HFFc6 (cell line): ENCODE measurements around the gene AMIGO3. TPM values are rescaled to one million over a fixed set of nuclear protein-coding genes. Genes with fewer than 3 reads are reported as not detected.

Experiments used
- DNase-seq: peaks from one replicate; pipeline ENCODE4 v3.0.0-alpha.2; 2018
- H3K27ac Mint-ChIP-seq: 2 replicates; pipeline ENCODE4 v1.8.0; 2020; ENCODE audit warnings: mild to moderate bottlenecking, mixed read lengths
- H3K27me3 Mint-ChIP-seq: 2 replicates; pipeline ENCODE4 v1.8.0; 2021; ENCODE audit warnings: mild to moderate bottlenecking, moderate library complexity, mixed read lengths; ENCODE audit not compliant: insufficient read depth
- H3K36me3 Mint-ChIP-seq: 2 replicates; pipeline ENCODE4 v1.8.0; 2021; ENCODE audit warnings: low read depth, mixed read lengths
- H3K4me1 Mint-ChIP-seq: 2 replicates; pipeline ENCODE4 v1.8.0; 2020; ENCODE audit warnings: low read depth, mixed read lengths
- H3K4me3 Mint-ChIP-seq: 2 replicates; pipeline ENCODE4 v1.8.0; 2020; ENCODE audit warnings: mild to moderate bottlenecking, moderate library complexity, mixed read lengths
- H3K9me3 Mint-ChIP-seq: 2 replicates; pipeline ENCODE4 v1.8.0; 2020; ENCODE audit warnings: mild to moderate bottlenecking, mixed read lengths
- total RNA-seq, 6 experiments: library from RNA; stranded (reverse); fragmentation: NEBNext Ultra II Directional; extraction: Animal tissue kit (Norgen Biotek cat#: 25700); gene quantifications; 2 replicates in 1 of 6; 3 replicates in 5 of 6; pipeline ENCODE4 v1.2.3, GENCODE V29; 2021
- TF ChIP-seq, protein P1 (sequence below): fragments of 200-600 bp; sonication (generic); IDR thresholded peaks from 2 replicates; pipeline ENCODE4 v1.5.0; 2021; ENCODE audit warnings: antibody characterized with exemption, mild to moderate bottlenecking

Gene AMIGO3
- total RNA-seq, 6 experiments from 2014 or later: 0.43 to 0.61 TPM; not detected in 4

DNA sequence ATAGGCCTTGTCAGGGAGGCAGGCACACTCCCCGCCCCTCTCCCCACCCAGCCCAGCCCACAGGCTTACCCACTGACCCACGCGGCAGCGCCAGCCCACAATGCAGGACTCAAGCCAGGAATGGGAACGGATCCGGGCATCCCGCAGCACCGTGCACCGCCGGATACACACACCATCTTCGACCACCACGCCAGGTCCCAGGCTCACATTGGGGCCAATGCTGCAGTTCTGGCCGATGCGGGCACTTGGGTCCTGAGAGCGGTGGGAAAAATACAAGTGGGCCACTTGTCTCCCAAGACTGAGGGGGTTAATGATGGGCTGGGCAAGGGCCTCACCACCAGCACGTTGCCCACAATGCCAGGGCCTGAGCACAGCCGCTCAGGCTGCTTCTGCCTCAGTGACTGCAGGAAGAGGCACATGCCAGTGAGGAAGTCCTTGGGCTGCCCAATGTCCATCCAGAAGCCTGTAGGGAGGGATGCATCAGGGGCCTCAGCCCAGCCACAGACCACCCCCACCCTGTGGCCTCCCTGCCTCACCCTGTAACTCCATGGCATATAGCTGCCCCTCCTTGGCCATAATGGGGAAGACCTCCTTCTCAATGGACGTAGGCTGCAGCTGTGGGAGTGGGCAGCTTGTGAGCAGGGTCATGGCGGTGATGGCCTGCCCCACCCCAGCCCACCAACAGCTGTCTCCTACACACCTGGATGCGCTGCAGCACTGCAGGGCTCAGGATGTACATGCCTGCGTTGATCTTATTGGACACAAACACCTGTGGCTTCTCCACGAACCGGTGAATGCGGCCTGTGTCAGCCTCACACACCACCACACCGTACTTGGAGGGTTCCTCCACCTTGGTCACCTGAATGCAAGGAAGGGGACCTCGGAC lies 2.7 kb upstream of the AMIGO3 start:
- H3K36me3 Mint-ChIP-seq: peaks cover 35% of the 10 kb centered on the region
- H3K27me3 Mint-ChIP-seq: peaks cover 25% of the 10 kb centered on the region
- H3K27ac Mint-ChIP-seq: peak overlapping the region; percentile 98
- DNase-seq: no peak
- peaks cover 36% of the 10 kb centered on the region for H3K4me1 Mint-ChIP-seq
- H3K4me3 Mint-ChIP-seq: peak overlapping the region; percentile 97
- TF ChIP-seq, protein P1, sequence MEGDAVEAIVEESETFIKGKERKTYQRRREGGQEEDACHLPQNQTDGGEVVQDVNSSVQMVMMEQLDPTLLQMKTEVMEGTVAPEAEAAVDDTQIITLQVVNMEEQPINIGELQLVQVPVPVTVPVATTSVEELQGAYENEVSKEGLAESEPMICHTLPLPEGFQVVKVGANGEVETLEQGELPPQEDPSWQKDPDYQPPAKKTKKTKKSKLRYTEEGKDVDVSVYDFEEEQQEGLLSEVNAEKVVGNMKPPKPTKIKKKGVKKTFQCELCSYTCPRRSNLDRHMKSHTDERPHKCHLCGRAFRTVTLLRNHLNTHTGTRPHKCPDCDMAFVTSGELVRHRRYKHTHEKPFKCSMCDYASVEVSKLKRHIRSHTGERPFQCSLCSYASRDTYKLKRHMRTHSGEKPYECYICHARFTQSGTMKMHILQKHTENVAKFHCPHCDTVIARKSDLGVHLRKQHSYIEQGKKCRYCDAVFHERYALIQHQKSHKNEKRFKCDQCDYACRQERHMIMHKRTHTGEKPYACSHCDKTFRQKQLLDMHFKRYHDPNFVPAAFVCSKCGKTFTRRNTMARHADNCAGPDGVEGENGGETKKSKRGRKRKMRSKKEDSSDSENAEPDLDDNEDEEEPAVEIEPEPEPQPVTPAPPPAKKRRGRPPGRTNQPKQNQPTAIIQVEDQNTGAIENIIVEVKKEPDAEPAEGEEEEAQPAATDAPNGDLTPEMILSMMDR: no peak
- H3K9me3 Mint-ChIP-seq: peaks cover 5% of the 10 kb centered on the region; the same call in 1 of the 2 replicates

DNA sequence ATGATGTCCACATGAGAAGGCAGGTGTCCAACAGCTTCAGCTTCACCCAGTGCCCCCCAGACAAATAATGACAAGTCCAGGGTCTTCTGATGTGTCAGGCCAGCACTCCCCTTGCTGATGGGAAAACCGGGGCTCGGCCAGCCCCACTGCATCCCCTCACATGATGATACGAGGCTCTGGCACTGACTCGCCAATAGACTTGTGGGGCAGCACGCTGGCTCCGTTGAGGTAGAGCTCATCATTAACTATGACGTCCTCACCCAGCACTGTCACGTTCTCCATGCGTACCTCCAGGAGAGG lies 2.1 kb upstream of the AMIGO3 start:
- TF ChIP-seq, protein P1: no peak
- no peak overlapping the region for H3K4me3 Mint-ChIP-seq

DNA sequence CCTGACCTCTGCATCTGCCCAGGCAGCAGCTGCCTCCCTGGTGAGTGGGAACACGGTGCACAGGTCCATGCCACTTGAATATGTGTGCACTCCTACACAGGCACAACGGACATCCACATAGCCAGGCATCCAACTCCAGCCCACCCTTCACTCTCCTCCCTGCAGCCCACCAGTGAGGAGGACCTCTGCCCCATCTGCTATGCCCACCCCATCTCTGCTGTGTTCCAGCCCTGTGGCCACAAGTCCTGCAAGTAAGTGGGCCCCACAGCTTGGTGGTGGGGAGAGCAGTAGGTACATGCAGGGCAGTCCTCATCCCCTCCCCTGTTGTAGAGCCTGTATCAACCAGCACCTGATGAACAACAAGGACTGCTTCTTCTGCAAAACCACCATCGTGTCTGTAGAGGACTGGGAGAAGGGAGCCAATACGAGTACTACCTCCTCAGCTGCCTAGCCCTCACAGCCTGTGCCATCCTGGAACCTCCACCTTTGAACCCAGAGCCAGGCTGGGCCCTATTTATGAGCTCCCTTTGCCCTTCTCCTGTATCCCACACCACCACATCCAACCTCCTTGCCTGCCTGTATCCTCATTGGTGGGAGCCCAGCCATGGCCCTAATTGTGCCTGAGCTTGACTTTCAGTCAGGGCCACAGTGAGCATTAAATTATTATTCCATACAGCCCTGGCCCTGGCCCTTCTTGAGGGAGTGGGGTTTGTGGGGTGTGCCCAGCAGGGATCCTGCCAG lies 1.5 kb upstream of the AMIGO3 start:
- H3K4me3 Mint-ChIP-seq: no peak overlapping the region
- H3K9me3 Mint-ChIP-seq: peaks cover 5% of the 10 kb centered on the region; the same call in 1 of the 2 replicates
- H3K36me3 Mint-ChIP-seq: peaks cover 35% of the 10 kb centered on the region
- peaks cover 36% of the 10 kb centered on the region for H3K4me1 Mint-ChIP-seq
- DNase-seq: no peak
- TF ChIP-seq, protein P1: no peak
- peaks cover 25% of the 10 kb centered on the region for H3K27me3 Mint-ChIP-seq
- peak overlapping the region; percentile 56 for H3K27ac Mint-ChIP-seq

More for the DNA sequence above, 2.1 kb upstream of the AMIGO3 start:
- H3K27me3 Mint-ChIP-seq: peaks cover 25% of the 10 kb centered on the region
- peaks cover 35% of the 10 kb centered on the region for H3K36me3 Mint-ChIP-seq
- H3K9me3 Mint-ChIP-seq: peaks cover 5% of the 10 kb centered on the region; the same call in 1 of the 2 replicates
- peak overlapping the region; percentile 56; the same call in 1 of the 2 replicates for H3K27ac Mint-ChIP-seq
- no peak for DNase-seq
- peaks cover 36% of the 10 kb centered on the region for H3K4me1 Mint-ChIP-seq

DNA sequence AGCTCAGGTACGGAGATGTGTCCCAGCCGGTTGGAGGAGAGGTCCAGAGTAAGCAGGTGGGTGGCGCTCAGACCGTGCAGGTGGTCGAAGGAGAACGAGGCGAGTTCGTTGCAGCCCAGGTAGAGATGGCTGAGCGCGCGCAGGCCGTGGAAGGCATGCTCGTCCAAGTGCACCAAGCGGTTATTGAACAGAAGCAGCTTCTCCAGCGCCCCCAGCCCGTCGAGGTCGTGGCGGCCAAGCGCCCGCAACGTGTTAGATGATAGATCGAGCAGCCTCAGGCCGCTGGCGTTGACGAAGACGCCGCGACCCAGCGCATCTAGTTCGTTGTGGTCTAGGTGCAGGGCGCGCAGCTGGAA lies 648 bp downstream of the AMIGO3 start:
- TF ChIP-seq, protein P1: no peak
- H3K9me3 Mint-ChIP-seq: peaks cover 5% of the 10 kb centered on the region; the same call in 1 of the 2 replicates
- no peak for DNase-seq
- H3K36me3 Mint-ChIP-seq: peaks cover 35% of the 10 kb centered on the region
- H3K4me1 Mint-ChIP-seq: peaks cover 27% of the 10 kb centered on the region
- no peak overlapping the region; the same call in 1 of the 2 replicates for H3K27ac Mint-ChIP-seq
- peak overlapping the region; percentile 74 for H3K4me3 Mint-ChIP-seq
- H3K27me3 Mint-ChIP-seq: peaks cover 27% of the 10 kb centered on the region

DNA sequence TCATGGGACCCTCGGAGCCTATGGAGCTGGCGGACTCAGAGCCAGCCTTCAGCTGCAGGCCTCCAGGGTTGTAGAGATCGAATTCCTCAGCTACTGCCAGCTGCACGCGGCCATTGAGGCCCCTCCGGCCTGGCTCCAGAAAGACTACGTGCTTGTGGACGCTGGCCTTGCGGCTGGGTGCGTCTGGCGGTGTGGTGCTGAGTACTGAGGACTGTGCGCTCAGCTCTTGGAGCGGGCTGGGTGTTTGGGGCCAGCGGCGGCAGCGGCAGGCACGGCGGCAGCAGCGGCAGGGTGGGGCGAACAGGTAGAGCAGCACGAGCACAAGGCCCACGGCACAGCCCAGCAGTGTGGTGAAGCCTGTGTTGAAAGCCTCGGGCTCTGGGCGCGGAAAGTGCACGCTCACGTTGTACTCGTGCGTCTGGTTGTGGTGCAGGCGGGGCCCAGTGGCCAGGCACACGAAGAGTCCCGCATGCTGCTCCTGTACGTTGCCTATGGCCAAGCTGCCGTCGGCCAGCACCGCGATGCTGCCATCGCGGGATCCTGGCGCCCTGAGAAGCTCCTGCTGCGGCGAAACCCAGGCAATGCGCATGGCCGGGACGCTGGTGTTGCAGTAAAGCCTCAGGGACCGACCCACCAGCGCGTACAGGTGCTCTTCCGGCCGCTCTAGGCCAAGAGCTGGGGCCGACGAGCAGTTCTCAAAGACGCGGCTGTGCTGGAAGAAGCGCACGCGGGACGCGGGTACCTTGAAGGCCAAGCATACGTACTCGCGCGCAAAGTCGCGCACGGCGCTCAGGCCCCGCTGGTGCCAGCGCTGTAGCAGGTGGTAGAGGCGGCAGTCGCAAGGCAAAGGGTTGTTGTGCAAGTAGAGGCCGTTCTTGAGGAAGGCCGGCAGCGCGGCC lies 1.3 kb downstream of the AMIGO3 start:
- Mint-ChIP-seq H3K27ac (no peak overlapping the region; the same call in 1 of the 2 replicates), H3K9me3 (peaks cover 5% of the 10 kb centered on the region; the same call in 1 of the 2 replicates), H3K4me3 (peak overlapping the region; percentile 74; the same call in 1 of the 2 replicates), H3K36me3 (peaks cover 32% of the 10 kb centered on the region), H3K27me3 (peaks cover 21% of the 10 kb centered on the region), H3K4me1 (peaks cover 26% of the 10 kb centered on the region)
- TF ChIP-seq, protein P1: no peak
- no peak for DNase-seq
